Measurements from ENCODE around the gene ANAPC5. TPM values are rescaled to one million over a fixed set of nuclear protein-coding genes. Genes with fewer than 3 reads are reported as not detected.

ANAPC5 gene
- total RNA-seq, 1 experiment from 2014 or later = 101 TPM

DNA sequence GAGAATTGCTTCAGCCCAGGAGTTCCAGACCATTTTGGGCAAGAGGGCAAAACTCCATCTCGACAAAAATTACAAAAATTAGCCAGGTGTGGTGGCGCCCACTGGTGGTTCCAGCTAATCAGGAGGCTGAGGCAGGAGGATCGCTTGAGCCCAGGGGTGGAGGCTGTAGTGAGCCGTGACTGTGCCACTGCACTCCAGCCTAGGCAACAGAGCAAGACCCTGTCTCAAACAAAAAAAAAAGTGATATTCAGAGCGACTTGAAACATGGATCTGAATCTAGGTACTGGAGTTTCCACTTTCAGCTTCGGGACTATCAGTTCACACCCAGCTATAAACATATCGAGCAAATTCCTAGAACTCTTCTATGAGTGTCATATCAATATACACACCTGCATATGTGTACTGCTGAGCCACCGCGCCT lies 31.4 kb upstream of the ANAPC5 start:
- Histone ChIP-seq H2AFZ (ENCODE audit: low read length) (no peak overlapping the region), H4K91ac (ENCODE audit: insufficient read length, low read depth, low read length) (no peak overlapping the region), H3K4me2 (ENCODE audit: insufficient read depth, insufficient read length, low read length) (no peak overlapping the region), H4K8ac (replicated peaks; ENCODE audit: insufficient read length, low read depth, low read length) (no peak overlapping the region), H3T11ph (ENCODE audit: low read length) (no peak overlapping the region), H3K14ac (ENCODE audit: insufficient read depth, low read length) (no peak overlapping the region), H4K20me1 (ENCODE audit: control insufficient read depth, insufficient read depth, insufficient read length) (no peaks in the 10 kb centered on the region), H3K79me1 (ENCODE audit: insufficient read depth, low read depth, low read length, poor library complexity, severe bottlenecking) (no peaks in the 10 kb centered on the region), H4K5ac (ENCODE audit: insufficient read length, low read depth, low read length) (no peak overlapping the region), H2BK120ac (ENCODE audit: low read depth, low read length, poor library complexity, severe bottlenecking) (no peak overlapping the region), H2BK20ac (ENCODE audit: low read depth, low read length, poor library complexity, severe bottlenecking) (no peak overlapping the region), H3K4me1 (ENCODE audit: insufficient read depth, low read length) (peaks cover 4% of the 10 kb centered on the region; the same call in 1 of the 2 replicates), H3K4ac (ENCODE audit: low read depth, low read length) (no peak overlapping the region), H3K18ac (ENCODE audit: insufficient read length, low read depth, low read length) (no peak overlapping the region), H3K23me2 (ENCODE audit: insufficient read length, low read depth, low read length, poor library complexity, severe bottlenecking) (no peaks in the 10 kb centered on the region), H3K9me3 (ENCODE audit: control insufficient read depth, low read depth, low read length) (no peaks in the 10 kb centered on the region), H2BK12ac (ENCODE audit: insufficient read length, low read depth, low read length) (no peak overlapping the region), H3K23ac (ENCODE audit: insufficient read length, low read depth, low read length) (no peak overlapping the region), H2BK5ac (ENCODE audit: insufficient read length, low read length) (no peak overlapping the region), H2BK15ac (ENCODE audit: low read depth, low read length) (no peak overlapping the region), H3K9ac (ENCODE audit: extremely low read depth, insufficient read length, low read length) (no peak overlapping the region), H3K27me3 (ENCODE audit: insufficient read depth, low read length) (no peaks in the 10 kb centered on the region), H2AK5ac (ENCODE audit: insufficient read length, low read length) (no peak overlapping the region), H3K56ac (ENCODE audit: insufficient read length, low read depth, low read length) (no peak overlapping the region), H3K27ac (ENCODE audit: insufficient read length, low read depth, low read length) (no peak overlapping the region), H3K79me2 (ENCODE audit: insufficient read depth, low read length) (0 out of 2 replicates have a peak, but pooled peaks cover 2% of the 10 kb centered on the region)
- Mint-ChIP-seq H3K36me3 (ENCODE audit: insufficient read depth in 1 of 3, low read depth in 3 of 3) (no peaks in the 10 kb centered on the region), H3K27me3 (ENCODE audit: low read depth) (no peaks in the 10 kb centered on the region; the same call in none of the 2 replicates), H3K4me3 (no peak overlapping the region), H3K9me3 (no peaks in the 10 kb centered on the region), H3K4me1 (peaks cover 2 to 4% of the 10 kb centered on the region in 2 experiments; a peak in 1 of 4 replicates), H3K27ac (no peak overlapping the region)
- no CpG with 5 or more reads among the region's 9 CpGs for WGBS (ENCODE audit: extremely low coverage, insufficient read length, low lambda C conversion rate)
- DNase-seq = no peak
- peak; percentile 44 for TF ChIP-seq CTCF (conservative IDR thresholded peaks at IDR 0.05)
